CD1c-positive myeloid dendritic cell (primary cell): ENCODE measurements around the gene ACADVL.

ENCODE experiments used
- DNase-seq: peaks from one replicate; pipeline ENCODE4 v3.0.0-alpha.2; 2016; ENCODE audit errors: extremely low spot score

ACADVL gene

GRCh38 chr17:7217113-7217987, 2.4 kb upstream of the ACADVL start:
- peak; percentile 50 for DNase-seq

GRCh38 chr17:7218166-7218565, 1.6 kb upstream of the ACADVL start:
- DNase-seq: no peak

- no peak for DNase-seq
Observed at GRCh38 chr17:7218758-7219157, 980 bp upstream of the ACADVL start.

DNA sequence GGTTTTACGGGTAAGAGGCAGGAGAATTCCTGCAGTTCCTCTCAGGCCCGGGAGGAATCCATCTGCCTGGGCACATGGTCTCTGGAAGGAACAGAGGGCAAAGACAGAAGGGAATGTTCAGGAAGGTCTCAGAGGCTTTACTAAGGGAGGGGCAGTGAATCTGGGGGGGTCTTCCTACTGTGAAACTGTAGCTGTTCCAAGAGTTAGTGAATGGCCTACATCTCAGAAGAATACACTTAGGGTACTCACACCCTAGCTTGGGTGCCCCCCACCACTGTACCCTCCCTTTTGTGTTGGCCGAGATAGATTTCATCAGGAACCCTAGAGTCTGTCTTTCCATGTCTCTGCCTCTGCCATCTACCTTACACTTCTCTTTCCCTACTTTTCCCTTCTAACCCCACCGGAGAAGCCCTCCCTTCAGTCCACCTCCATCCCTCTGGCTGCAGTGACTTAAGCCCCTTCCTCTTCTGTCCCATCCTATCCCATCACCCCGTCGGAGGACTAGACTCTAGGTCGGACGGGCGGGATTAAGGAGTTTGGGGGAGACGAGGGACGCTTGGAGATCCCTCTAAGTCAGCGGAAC, 418 bp upstream of the ACADVL start:
- no peak for DNase-seq

- DNase-seq: peak; percentile 54
Observed at GRCh38 chr17:7220593-7221277, 997 bp downstream of the ACADVL start.

- DNase-seq: no peak
Observed at GRCh38 chr17:7221278-7222092, 1.7 kb downstream of the ACADVL start.

DNA sequence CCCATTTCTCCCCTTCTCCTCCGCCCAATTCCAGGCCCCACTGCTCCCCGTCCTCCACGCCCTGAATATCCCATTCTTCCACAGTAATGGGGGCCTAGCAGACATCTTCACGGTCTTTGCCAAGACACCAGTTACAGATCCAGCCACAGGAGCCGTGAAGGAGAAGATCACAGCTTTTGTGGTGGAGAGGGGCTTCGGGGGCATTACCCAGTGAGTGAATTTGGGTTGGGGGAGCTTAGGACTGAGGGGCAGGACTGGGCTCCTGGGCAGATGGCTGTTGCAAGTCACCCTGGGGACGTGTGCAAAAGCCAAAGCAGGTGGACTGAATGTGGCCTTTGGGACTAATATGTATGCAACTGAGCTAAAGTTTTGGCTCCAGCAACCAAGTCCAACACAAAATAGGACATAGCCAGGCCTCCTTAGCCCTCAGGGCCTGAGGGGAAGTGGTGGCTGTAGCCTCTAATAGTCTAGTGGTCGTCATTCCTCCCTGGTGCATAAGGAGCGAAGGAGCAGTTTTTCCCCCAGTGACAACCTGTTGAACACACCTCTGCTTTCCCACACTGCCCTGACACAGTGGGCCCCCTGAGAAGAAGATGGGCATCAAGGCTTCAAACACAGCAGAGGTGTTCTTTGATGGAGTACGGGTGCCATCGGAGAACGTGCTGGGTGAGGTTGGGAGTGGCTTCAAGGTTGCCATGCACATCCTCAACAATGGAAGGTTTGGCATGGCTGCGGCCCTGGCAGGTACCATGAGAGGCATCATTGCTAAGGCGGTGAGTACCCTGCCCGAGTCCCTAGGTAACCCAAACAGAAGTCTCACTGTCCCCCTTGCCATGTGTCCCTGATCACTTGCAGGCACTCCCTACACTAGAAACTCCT, 2.6 kb downstream of the ACADVL start:
- DNase-seq: no peak

GRCh38 chr17:7222972-7223292, 3.2 kb downstream of the ACADVL start:
- no peak for DNase-seq

GRCh38 chr17:7223375-7223774, 3.6 kb downstream of the ACADVL start:
- DNase-seq: no peak

DNA sequence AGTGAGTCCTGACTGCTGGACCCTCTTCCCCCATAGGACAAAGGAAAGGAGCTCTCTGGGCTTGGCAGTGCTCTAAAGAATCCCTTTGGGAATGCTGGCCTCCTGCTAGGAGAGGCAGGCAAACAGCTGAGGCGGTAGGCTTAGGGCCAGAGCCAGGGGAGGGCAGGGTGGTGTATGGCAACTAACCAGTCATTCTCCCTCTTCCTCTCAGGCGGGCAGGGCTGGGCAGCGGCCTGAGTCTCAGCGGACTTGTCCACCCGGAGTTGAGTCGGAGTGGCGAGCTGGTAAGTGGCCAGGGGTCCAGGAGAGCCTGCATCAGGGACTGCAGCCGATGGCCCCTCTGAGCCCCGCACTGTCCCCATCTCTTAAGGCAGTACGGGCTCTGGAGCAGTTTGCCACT, 4.4 kb downstream of the ACADVL start:
- DNase-seq: no peak

DNA sequence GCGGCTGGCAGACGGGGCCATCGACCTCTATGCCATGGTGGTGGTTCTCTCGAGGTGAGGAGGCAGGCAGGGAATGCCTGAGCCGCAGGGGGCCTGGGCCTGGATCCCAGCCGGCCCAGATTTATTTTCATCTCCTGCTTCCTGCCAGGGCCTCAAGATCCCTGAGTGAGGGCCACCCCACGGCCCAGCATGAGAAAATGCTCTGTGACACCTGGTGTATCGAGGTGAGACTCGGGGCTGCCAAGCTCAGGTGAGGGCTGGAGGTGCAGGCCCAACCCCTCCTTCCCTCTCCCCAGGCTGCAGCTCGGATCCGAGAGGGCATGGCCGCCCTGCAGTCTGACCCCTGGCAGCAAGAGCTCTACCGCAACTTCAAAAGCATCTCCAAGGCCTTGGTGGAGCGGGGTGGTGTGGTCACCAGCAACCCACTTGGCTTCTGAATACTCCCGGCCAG, 4.9 kb downstream of the ACADVL start:
- DNase-seq: no peak

- no peak for DNase-seq
Observed at GRCh38 chr17:7225711-7226331, 6.1 kb downstream of the ACADVL start.

GRCh38 chr17:7226721-7227710, 7.3 kb downstream of the ACADVL start:
- DNase-seq: no peak

DNA sequence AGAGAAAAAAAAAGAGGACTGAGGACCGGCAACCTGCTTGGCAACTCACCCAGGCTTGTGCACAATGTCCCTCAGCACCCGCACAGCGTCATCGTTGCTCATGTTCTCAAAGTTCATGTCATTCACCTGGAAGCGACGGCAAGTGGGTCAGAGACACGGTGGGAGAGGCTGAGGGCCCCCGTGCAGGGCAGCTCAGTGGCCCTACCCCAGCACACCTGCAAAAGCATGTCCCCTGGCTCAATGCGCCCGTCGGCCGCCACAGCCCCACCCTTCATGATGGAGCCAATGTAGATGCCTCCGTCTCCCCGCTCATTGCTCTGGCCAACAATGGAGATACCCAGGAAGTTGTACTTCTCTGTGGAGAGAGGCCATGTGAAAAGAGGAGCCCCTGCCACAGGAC, 9.2 kb downstream of the ACADVL start:
- DNase-seq: no peak

DNA sequence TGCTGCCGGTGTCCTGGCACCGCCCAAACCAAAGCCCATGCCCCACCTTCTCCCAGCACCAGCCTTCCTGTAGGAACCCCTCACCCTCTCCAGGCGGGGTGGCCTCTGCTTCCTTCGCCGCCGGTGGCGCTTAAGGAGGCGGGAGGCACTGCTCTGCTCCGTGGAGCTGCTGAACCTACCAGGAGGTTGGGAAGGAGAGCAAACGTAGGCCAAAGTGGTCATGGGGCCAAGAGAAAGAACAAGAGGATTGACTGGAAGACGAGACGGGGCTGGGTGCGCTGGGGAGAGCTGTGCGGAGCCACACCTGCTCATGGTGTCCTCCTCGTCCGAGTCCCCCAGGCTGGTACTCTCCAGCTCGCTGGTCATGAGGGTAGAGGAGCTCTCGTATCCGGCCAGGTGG, 9.8 kb downstream of the ACADVL start:
- DNase-seq: no peak

GRCh38 chr17:7232114-7232513, 12.4 kb downstream of the ACADVL start:
- DNase-seq: no peak

GRCh38 chr17:7233701-7234082, 14.0 kb downstream of the ACADVL start:
- DNase-seq: peak; percentile 17

- peak; percentile 96 for DNase-seq
Observed at GRCh38 chr17:7234083-7234951, 14.6 kb downstream of the ACADVL start, which contains the start of gene DVL2. Gene DVL2 (minus strand): TSS chr17:7234517. CDS start chr17:7234262, 255 bp downstream.
